GM12878 (cell line): Measurements from ENCODE around the gene HCN4. TPM values are rescaled to one million over a fixed set of nuclear protein-coding genes. Genes with fewer than 3 reads are reported as not detected.

Experiments
- ATAC-seq: fragments of 200-7000 bp; cut with Tn5 transposase; 3 replicates; pipeline ENCODE4 v1.9.1; 2020; ENCODE audit warnings: mild to moderate bottlenecking, moderate library complexity
- BruUV-seq: library from RNA; stranded (reverse); fragments of 400-500 nt; replicated peaks from 2 replicates; lab custom pipeline; 2021; lab: Mats Ljungman, UMichigan
- CTCF ChIA-PET: fragments of 300-600 bp; sonication (Branson Sonifier 250); formaldehyde crosslinking; extraction: SDS; loops from one replicate; lab custom pipeline; 2021; ENCODE audit warnings: inconsistent platforms; lab: Yijun Ruan, JAX
- POLR2A ChIA-PET: fragments of 350-600 bp; formaldehyde crosslinking; extraction: SDS; loops from one replicate; lab custom pipeline; 2021; ENCODE audit warnings: inconsistent platforms; lab: Charles Lee
- RAD21 ChIA-PET: fragments of 300-600 bp; sonication (Branson Sonifier 250); formaldehyde crosslinking; loops from one replicate; lab custom pipeline; 2023; ENCODE audit warnings: antibody characterized with exemption; ENCODE audit not compliant: unreplicated experiment; lab: Charles Lee
- SMC1A ChIA-PET: fragments of 300-600 bp; sonication (Branson Sonifier 250); formaldehyde crosslinking; loops from one replicate; lab custom pipeline; 2023; ENCODE audit not compliant: unreplicated experiment, uncharacterized antibody; lab: Charles Lee
- DNase-seq: peaks from one replicate; pipeline ENCODE4 v3.0.0-alpha.2; 2011; ENCODE audit warnings: low read depth, low spot score
- FAIRE-seq: peaks from 3 replicates; lab custom pipeline; 2011; peaks lifted over from hg19 to GRCh38; lab: Jason Lieb, UNC
- H2AFZ ChIP-seq: 2 replicates; pipeline ENCODE4 v1.6.0; 2011; ENCODE audit warnings: low read depth, low read length, control low read depth; ENCODE audit not compliant: control insufficient read depth
- H3K27ac ChIP-seq: 2 replicates; pipeline ENCODE4 v1.5.1; 2011; ENCODE audit warnings: control low read depth; ENCODE audit not compliant: control insufficient read depth, insufficient read depth
- H3K27me3 ChIP-seq, 2 experiments: replicated peaks in 1 of 2; 2 replicates each; pipeline versions ENCODE4 v1.6.0 to v1.6.1; 2011; ENCODE audit warnings: low read length in 1 of 2; ENCODE audit not compliant: control insufficient read depth in 2 of 2, insufficient read depth in 2 of 2
- H3K36me3 ChIP-seq, 2 experiments: 2 replicates each; pipeline ENCODE4 v1.5.1; 2011; ENCODE audit warnings: low read length in 1 of 2; ENCODE audit not compliant: control insufficient read depth in 2 of 2, insufficient read depth in 2 of 2
- H3K4me1 ChIP-seq: 2 replicates; pipeline ENCODE4 v1.6.1; 2011; ENCODE audit warnings: mild to moderate bottlenecking, low read length, moderate library complexity, mixed read lengths; ENCODE audit not compliant: control insufficient read depth, insufficient read depth
- H3K4me2 ChIP-seq: 2 replicates; pipeline ENCODE4 v1.6.0; 2011; ENCODE audit warnings: control low read depth; ENCODE audit not compliant: control insufficient read depth, insufficient read depth
- H3K4me3 ChIP-seq: fragments of 200-600 bp; sonication (generic); 2 replicates; pipeline ENCODE4 v1.5.1; 2016
- H3K79me2 ChIP-seq: 2 replicates; pipeline ENCODE4 v1.6.0; 2011; ENCODE audit warnings: low read length; ENCODE audit not compliant: control insufficient read depth, insufficient read depth
- H3K9ac ChIP-seq: 2 replicates; pipeline ENCODE4 v1.8.0; 2011; ENCODE audit warnings: low read length, control low read depth, mixed read lengths; ENCODE audit not compliant: control insufficient read depth, insufficient read depth
- H3K9me3 ChIP-seq: replicated peaks from 3 replicates; pipeline ENCODE4 v1.5.1; 2011; ENCODE audit warnings: mild to moderate bottlenecking, low read length; ENCODE audit not compliant: control insufficient read depth, insufficient read depth
- H4K20me1 ChIP-seq: 2 replicates; pipeline ENCODE4 v1.6.0; 2011; ENCODE audit not compliant: control insufficient read depth, insufficient read depth
- FOXK2 ChIP-seq: fragments of 450-650 bp; IDR thresholded peaks from 2 replicates; pipeline ENCODE4 v1.6.1; 2017; ENCODE audit warnings: mild to moderate bottlenecking, moderate library complexity
- LARP7 ChIP-seq: fragments of 450-650 bp; IDR thresholded peaks from 2 replicates; pipeline ENCODE4 v1.6.1; 2017; ENCODE audit warnings: mild to moderate bottlenecking
- RAD51 ChIP-seq: fragments of 450-650 bp; IDR thresholded peaks from 2 replicates; pipeline ENCODE4 v1.6.1; 2016; ENCODE audit warnings: moderate library complexity, mild to moderate bottlenecking, inconsistent platforms
- SPI1 ChIP-seq: IDR thresholded peaks from 2 replicates; pipeline ENCODE4 v1.6.1; 2011; ENCODE audit warnings: low read depth, mild to moderate bottlenecking, low read length, moderate library complexity, borderline replicate concordance; ENCODE audit not compliant: insufficient read depth
- YBX1 ChIP-seq: fragments of 450-650 bp; IDR thresholded peaks from 2 replicates; pipeline ENCODE4 v1.6.1; 2016; ENCODE audit warnings: antibody characterized with exemption
- WGBS: methylation state at CpG from one replicate; pipeline ENCODE4 v1.1.6; 2016; ENCODE audit warnings: low lambda C conversion rate; ENCODE audit not compliant: insufficient replicate concordance, insufficient coverage; ENCODE audit errors: missing lambda C conversion rate; 5-methylcytosine and 5-hydroxymethylcytosine counted together
- in situ Hi-C: fragments of 300-500 bp; cut with MboI; formaldehyde crosslinking; loops from 9 replicates; pipeline ENCODE4 v1.14.3; 2018; ENCODE audit warnings: mixed read lengths
- intact Hi-C: fragments of 100-400 bp; cut with micrococcal nuclease; formaldehyde crosslinking; loops from one replicate; pipeline ENCODE4 v1.14.2; 2022; ENCODE audit not compliant: unreplicated experiment
- polyA plus RNA-seq, 11 experiments: library from polyadenylated mRNA; depleted of rRNA in 4 of 11; unstranded in 6 of 11; stranded (reverse) in 5 of 11; fragments of >200 nt; fragmentation: Nextera tagmentation in 4 of 11; fragmentation: Illumina TruSeq in 1 of 11; extraction: Ambion mirVana in 4 of 11; extraction: Trizol in 1 of 11; gene quantifications; 1 replicate in 1 of 11; 2 replicates in 10 of 11; pipeline versions ENCODE4 v1.2.1 to v1.2.3, GENCODE V29; 2011 to 2016; ENCODE audit warnings: inconsistent platforms in 2 of 11, missing spikeins in 2 of 11, low read depth in 1 of 11
- total RNA-seq, 4 experiments: library from RNA; depleted of rRNA in 3 of 4; stranded (reverse); fragments of >200 nt in 3 of 4; fragmentation: Illumina TruSeq in 1 of 4; extraction: Trizol in 1 of 4; gene quantifications; 2 replicates each; pipeline versions ENCODE4 v1.2.1 to v1.2.3, GENCODE V29; 2013 to 2021

HCN4 gene
- total and polyA plus RNA-seq, 10 of the 15 experiments (the other 5 are each of a cell fraction or from before 2014, with no cell fraction given): 0.03 to 0.10 TPM; not detected in 8

DNA sequence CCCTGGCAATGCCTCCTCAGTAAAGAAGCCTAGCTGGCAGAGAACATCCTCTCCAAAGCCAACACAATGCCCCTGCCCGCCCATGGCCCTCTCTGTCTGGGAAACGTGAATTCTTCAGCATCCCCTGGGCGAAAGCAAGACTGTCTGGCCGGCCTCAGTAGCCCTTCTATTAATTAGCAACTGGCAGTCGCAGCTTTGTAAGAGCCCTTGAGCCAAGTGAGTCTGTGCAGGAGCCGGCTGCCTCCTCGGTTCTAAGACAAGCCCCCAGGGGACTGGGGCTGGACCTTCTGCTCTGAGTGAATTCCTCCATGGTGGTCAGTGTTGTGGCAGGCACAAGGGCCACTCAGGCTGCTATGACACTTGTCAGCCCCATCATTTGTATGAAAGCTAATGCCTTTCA is 7.4 kb downstream of the HCN4 start:
- no peak for ATAC-seq
- no peak for TF ChIP-seq SPI1
- TF ChIP-seq FOXK2: no peak
- no peak for TF ChIP-seq YBX1
- no peak for FAIRE-seq
- Histone ChIP-seq H3K36me3 (no peaks in the 10 kb centered on the region), H3K27ac (no peak overlapping the region), H3K9me3 (no peaks in the 10 kb centered on the region), H3K79me2 (no peaks in the 10 kb centered on the region), H3K27me3 (peaks cover 0 to 7% of the 10 kb centered on the region in 2 experiments; a peak in 2 of 4 replicates), H3K4me1 (no peaks in the 10 kb centered on the region), H3K4me3 (no peak overlapping the region), H4K20me1 (no peaks in the 10 kb centered on the region), H3K9ac (no peak overlapping the region), H2AFZ (no peak overlapping the region), H3K4me2 (no peak overlapping the region)
- 5% methylated on average over 7 of the region's 7 CpGs for WGBS
- POLR2A ChIA-PET: no interaction called here
- SMC1A ChIA-PET: no interaction called here
- intact Hi-C loops (no loop called here), in situ Hi-C loops (no loop called here)
- CTCF ChIA-PET: no interaction called here
- RAD21 ChIA-PET: interaction anchor here (0.6 kb wide), 1 partner anchor 134 kb away, joined by 4 read pairs; no protein-coding TSS in a partner anchor
- DNase-seq: no peak
- no TSS peak for BruUV-seq

DNA sequence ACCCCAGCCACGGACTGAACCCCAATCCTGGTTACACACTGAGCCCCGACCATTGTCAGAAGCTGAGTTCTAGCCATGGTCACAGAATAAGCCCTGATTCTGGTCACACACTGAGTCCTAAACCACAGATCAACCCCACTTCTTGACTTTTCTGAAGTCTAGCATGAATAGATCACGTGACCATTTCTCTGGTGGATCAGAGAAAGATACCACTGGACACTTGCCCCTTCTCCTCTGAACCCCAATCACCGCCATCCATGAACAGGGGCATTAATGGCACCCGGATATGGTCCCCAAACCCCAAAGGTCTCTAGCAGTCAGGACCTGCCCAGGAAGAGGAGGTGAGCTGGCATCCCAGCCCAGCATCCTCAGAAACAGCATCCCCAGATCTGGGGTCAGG is 9.1 kb downstream of the HCN4 start:
- no peaks in the 10 kb centered on the region for H3K9me3 ChIP-seq
- ChIA-PET POLR2A (no interaction called here), SMC1A (no interaction called here), RAD21 (no interaction called here), CTCF (no interaction called here)
- no peaks in the 10 kb centered on the region for H3K79me2 ChIP-seq
- BruUV-seq: no TSS peak
- H2AFZ ChIP-seq: no peak overlapping the region
- no peaks in the 10 kb centered on the region for H3K36me3 ChIP-seq
- no peaks in the 10 kb centered on the region for H3K4me1 ChIP-seq
- no peak overlapping the region for H3K27ac ChIP-seq
- intact Hi-C loops: no loop called here
- in situ Hi-C loops: no loop called here
- H3K9ac ChIP-seq: no peak overlapping the region
- H4K20me1 ChIP-seq: no peaks in the 10 kb centered on the region
- 19% methylated on average over 5 of the region's 5 CpGs for WGBS
- H3K4me2 ChIP-seq: no peak overlapping the region
- peak; percentile 56; the same call in 1 of the 2 replicates for TF ChIP-seq RAD51
- TF ChIP-seq LARP7: no peak
- no peak for ATAC-seq
- FAIRE-seq: no peak
- no peak overlapping the region for H3K4me3 ChIP-seq
- peaks cover 0 to 2% of the 10 kb centered on the region in 2 experiments; a peak in 2 of 4 replicates for H3K27me3 ChIP-seq
- no peak for DNase-seq
